ENCODE measurements around the gene SPATA24. TPM values are rescaled to one million over a fixed set of nuclear protein-coding genes. Genes with fewer than 3 reads are reported as not detected.

Gene SPATA24
- total and polyA plus RNA-seq, 2 of the 8 experiments (the other 6 are each of a cell fraction or from before 2014, with no cell fraction given): 5.8 to 9.4 TPM

- POLR2A ChIA-PET (ENCODE audit: partially characterized antibody): interaction anchor here (0.8 to 3.9 kb wide), 11 partner anchors 9 to 100 kb away, joined by 3 to 25 read pairs (median 3); partner anchors contain the start of gene MATR3
- H4K5ac ChIP-seq (ENCODE audit: insufficient read length, low read depth, low read length): no peak overlapping the region
- no peak overlapping the region for H3K4ac ChIP-seq (replicated peaks; ENCODE audit: insufficient read length, low read depth, low read length)
- H3K79me2 ChIP-seq (ENCODE audit: control insufficient read depth in 1 of 2, insufficient read depth in 2 of 2, low read length in 2 of 2): no peaks in the 10 kb centered on the region
- peak overlapping the region; percentile 56; the same call in 1 of the 2 replicates for H2AFZ ChIP-seq (ENCODE audit: low read length)
- H4K91ac ChIP-seq (replicated peaks; ENCODE audit: insufficient read length, low read length): peak overlapping the region; percentile 62
- no peaks in the 10 kb centered on the region for H3K9me3 ChIP-seq (ENCODE audit: insufficient read depth in 2 of 2, low read depth in 1 of 2, low read length in 1 of 2)
- H3K4me1 ChIP-seq (replicated peaks in 1 of 4; ENCODE audit: control insufficient read depth in 3 of 4, insufficient read depth in 4 of 4, low read length in 3 of 4): peaks cover 0 to 32% (median 15%) of the 10 kb centered on the region in 4 experiments; a peak in 6 of 7 replicates
- H2BK20ac ChIP-seq (ENCODE audit: low read length): no peak overlapping the region
- peaks cover 14 to 34% (median 28%) of the 10 kb centered on the region in 4 experiments; a peak in 6 of 7 replicates for H3K27me3 ChIP-seq (replicated peaks in 1 of 4; ENCODE audit: control insufficient read depth in 3 of 4, extremely low read depth in 1 of 4, insufficient read depth in 3 of 4, low read length in 3 of 4)
- H3K4me2 ChIP-seq (ENCODE audit: insufficient read depth in 1 of 2, low read depth in 2 of 2, low read length in 2 of 2): peak overlapping the region; percentile 82 to 85
- peaks cover 27% of the 10 kb centered on the region; the same call in 1 of the 2 replicates for H3K23me2 ChIP-seq (ENCODE audit: low read depth, low read length)
- H2BK12ac ChIP-seq (ENCODE audit: low read depth, low read length): no peak overlapping the region
- CTCF ChIA-PET (ENCODE audit: partially characterized antibody): interaction anchor here (0.5 to 3.1 kb wide), 7 partner anchors 9 to 907 kb away, joined by 3 to 16 read pairs (median 3); partner anchors contain the start of gene SPATA24
- peaks cover 0 to 3% of the 10 kb centered on the region in 2 experiments for H4K20me1 ChIP-seq (replicated peaks in 1 of 2; ENCODE audit: control insufficient read depth in 1 of 2, insufficient read depth in 2 of 2, low read length in 2 of 2)
- no peak overlapping the region for H3K56ac ChIP-seq (replicated peaks; ENCODE audit: insufficient read length, low read depth, low read length)
- no peaks in the 10 kb centered on the region for H3K79me1 ChIP-seq (ENCODE audit: low read depth, low read length)
- H3K9ac ChIP-seq (replicated peaks in 1 of 4; ENCODE audit: extremely low read depth in 1 of 4, low read depth in 3 of 4, low read length in 3 of 4): peak overlapping the region in 3 of 4 experiments; percentile 3 to 32 (median 25); a peak in 4 of 7 replicates
- peak overlapping the region; percentile 42 to 68 (median 54) for H3K4me3 ChIP-seq (ENCODE audit: extremely low read depth in 1 of 4, insufficient read depth in 2 of 4, low read depth in 3 of 4, low read length in 4 of 4)
- peak; percentile 80 for TF ChIP-seq CHD2 (IDR thresholded peaks at IDR 0.05; ENCODE audit: low read length)
- TF ChIP-seq KDM4A (IDR thresholded peaks at IDR 0.05; ENCODE audit: low read depth, low read length, severe bottlenecking): no peak
- TF ChIP-seq POLR2A (IDR thresholded peaks at IDR 0.05; ENCODE audit: control extremely low read depth in 1 of 2, low read depth in 2 of 2, low read length in 2 of 2): peak in 1 of 2 experiments; percentile 23; a peak in 1 of 3 replicates
- TF ChIP-seq GABPA (IDR thresholded peaks at IDR 0.05; ENCODE audit: borderline replicate concordance, insufficient read depth, low read length): no peak
- TF ChIP-seq YY1 (IDR thresholded peaks at IDR 0.05; ENCODE audit: low read depth, low read length): no peak
- 0 out of 2 replicates have a peak, but pooled peaks have one; percentile 17 for TF ChIP-seq TAF1 (IDR thresholded peaks at IDR 0.05; ENCODE audit: low read depth, low read length)
- peak; percentile 31; the same call in 1 of the 2 replicates for TF ChIP-seq BRCA1 (IDR thresholded peaks at IDR 0.05; ENCODE audit: low read depth, low read length)
- no peak for TF ChIP-seq SIX5 (IDR thresholded peaks at IDR 0.05; ENCODE audit: low read depth, low read length)
- no peak for TF ChIP-seq HDAC2 (IDR thresholded peaks at IDR 0.05; ENCODE audit: borderline replicate concordance in 1 of 2, low read depth in 2 of 2, low read length in 2 of 2)
- TF ChIP-seq SUZ12 (IDR thresholded peaks at IDR 0.05; ENCODE audit: low read length): peak; percentile 71; the same call in 1 of the 2 replicates
- TF ChIP-seq EZH2 (IDR thresholded peaks at IDR 0.05; ENCODE audit: low read depth, low read length, severe bottlenecking): peak; percentile 57
- peak in 1 of 2 experiments; percentile 72 for DNase-seq (ENCODE audit: low read depth in 1 of 2, low spot score in 2 of 2)
- H3K23ac ChIP-seq (ENCODE audit: insufficient read length): no peak overlapping the region
- 10% methylated on average over 44 of the region's 49 CpGs; no CpG with 5 or more reads in 1 of the 2 experiments for WGBS, 2 experiments (ENCODE audit: extremely low coverage in 1 of 2, insufficient coverage in 1 of 2, insufficient read length in 1 of 2, insufficient replicate concordance in 2 of 2, low coverage in 1 of 2, low lambda C conversion rate in 2 of 2, missing lambda C conversion rate in 1 of 2)
- 0 out of 2 replicates have a peak overlapping the region, but pooled peaks have one; percentile 40 for H2BK15ac ChIP-seq (ENCODE audit: low read length)
- no peak overlapping the region for H3K27ac ChIP-seq (ENCODE audit: low read depth, low read length)
- peak overlapping the region; percentile 74; the same call in 1 of the 2 replicates for H4K8ac ChIP-seq (ENCODE audit: extremely low read depth, insufficient read depth, low read length)
- H2AK5ac ChIP-seq (ENCODE audit: low read depth, low read length): peak overlapping the region; percentile 28; the same call in 1 of the 2 replicates
- H3K14ac ChIP-seq (ENCODE audit: insufficient read length): no peak overlapping the region
- H3K36me3 ChIP-seq (ENCODE audit: control insufficient read depth in 2 of 4, insufficient read depth in 4 of 4, low read length in 3 of 4): no peaks in the 10 kb centered on the region
- H3K18ac ChIP-seq (ENCODE audit: extremely low read depth, low read length): peak overlapping the region; percentile 71
- no peak overlapping the region for H2BK5ac ChIP-seq (ENCODE audit: low read depth, low read length)
- no peak overlapping the region for H2BK120ac ChIP-seq (replicated peaks; ENCODE audit: low read depth, low read length)
- FAIRE-seq: no peak
Measured at GRCh38 chr5:139393497-139394122, 10.3 kb downstream of the SPATA24 start.

Measured in H1 (cell line).